CD4-positive, CD25-positive, alpha-beta regulatory T cell (primary cell): ENCODE results near the gene KCNAB3. TPM values are rescaled to one million over a fixed set of nuclear protein-coding genes. Genes with fewer than 3 reads are reported as not detected.
"Not testable (repeated sequence)": the region's sequence is repeated elsewhere in the genome, so short reads cannot be mapped to it uniquely, and the experiment has no call there.

Experiments used
- ATAC-seq, 2 donors: fragments of 150-1000 bp; cut with Tn5 transposase; one replicate each; pipeline ENCODE4 v1.10.0; 2021; ENCODE audit warnings: low read depth in 2 of 2, moderate number of reproducible peaks in 2 of 2, moderate library complexity in 1 of 2
- DNase-seq, 3 donors: peaks; one replicate each; pipeline versions ENCODE4 v3.0.0 to v3.0.0-alpha.2; 2012 to 2022; ENCODE audit warnings: mixed read lengths in 1 of 3
- H3K27ac ChIP-seq: one replicate; pipeline ENCODE4 v1.7.0; 2013; ENCODE audit warnings: mild to moderate bottlenecking, low read length; ENCODE audit not compliant: insufficient read depth, poor library complexity, severe bottlenecking
- H3K27me3 ChIP-seq: one replicate; pipeline ENCODE4 v1.7.0; 2013; ENCODE audit warnings: low read length; ENCODE audit not compliant: control insufficient read depth, insufficient read depth
- H3K36me3 ChIP-seq: one replicate; pipeline ENCODE4 v1.7.0; 2013; ENCODE audit warnings: mild to moderate bottlenecking, low read length, moderate library complexity; ENCODE audit not compliant: control insufficient read depth, insufficient read depth
- H3K4me1 ChIP-seq: 2 replicates; pipeline ENCODE4 v1.7.0; 2013; ENCODE audit warnings: mild to moderate bottlenecking, low read length; ENCODE audit not compliant: insufficient read depth, control insufficient read depth, poor library complexity, severe bottlenecking
- H3K4me3 ChIP-seq: one replicate; pipeline ENCODE4 v1.7.0; 2013; ENCODE audit warnings: low read depth, mild to moderate bottlenecking, low read length, moderate library complexity
- H3K9me3 ChIP-seq, 2 experiments: 1 replicate in 1 of 2; 2 replicates in 1 of 2; pipeline ENCODE4 v1.7.0; 2013; ENCODE audit warnings: low read length in 2 of 2, mild to moderate bottlenecking in 1 of 2, moderate library complexity in 1 of 2; ENCODE audit not compliant: control insufficient read depth in 2 of 2
- H3K27ac Mint-ChIP-seq, 3 donors: one replicate each; pipeline ENCODE4 v1.8.0; 2020 to 2022; ENCODE audit warnings: mild to moderate bottlenecking in 3 of 3, mixed read lengths in 3 of 3, moderate library complexity in 2 of 3
- H3K27me3 Mint-ChIP-seq: one replicate; pipeline ENCODE4 v1.8.0; 2022; ENCODE audit warnings: mild to moderate bottlenecking, mixed read lengths
- H3K36me3 Mint-ChIP-seq: one replicate; pipeline ENCODE4 v1.8.0; 2020; ENCODE audit warnings: mixed read lengths
- H3K4me1 Mint-ChIP-seq, 4 donors: one replicate each; pipeline ENCODE4 v1.8.0; 2020 to 2022; ENCODE audit warnings: mixed read lengths in 4 of 4, mild to moderate bottlenecking in 1 of 4
- H3K4me3 Mint-ChIP-seq, 4 donors: one replicate each; pipeline ENCODE4 v1.8.0; 2020 to 2022; ENCODE audit warnings: mild to moderate bottlenecking in 4 of 4, mixed read lengths in 4 of 4, moderate library complexity in 3 of 4
- H3K9me3 Mint-ChIP-seq, 7 donors: one replicate each; pipeline ENCODE4 v1.8.0; 2020 to 2022; ENCODE audit warnings: mixed read lengths in 7 of 7, mild to moderate bottlenecking in 3 of 7, moderate library complexity in 2 of 7
- polyA plus RNA-seq, 4 donors: library from polyadenylated mRNA; unstranded; fragments of 300-500 nt; fragmentation: Illumina TruSeq; gene quantifications; one replicate each; pipeline ENCODE4 v1.2.3, GENCODE V29; 2021
- total RNA-seq: library from RNA; stranded (reverse); gene quantifications from one replicate; pipeline ENCODE4 v1.2.3, GENCODE V29; 2022

The KCNAB3 gene
- total and polyA plus RNA-seq, 5 donors from 2014 or later: 0.06 to 8.0 (median 0.21) TPM; not detected in 1

- H3K36me3 ChIP-seq: no peaks in the 10 kb centered on the region
- Mint-ChIP-seq H3K9me3 (peaks cover 0 to 1% (median 0%) of the 10 kb centered on the region in 7 donors), H3K27ac (no peak overlapping the region), H3K36me3 (no peaks in the 10 kb centered on the region), H3K4me1 (peaks cover 0 to 1% (median 0%) of the 10 kb centered on the region in 4 donors), H3K27me3 (peaks cover 12% of the 10 kb centered on the region), H3K4me3 (no peak overlapping the region)
- ATAC-seq (no peak), DNase-seq (no peak)
- H3K4me1 ChIP-seq: no peaks in the 10 kb centered on the region
- no peaks in the 10 kb centered on the region for H3K9me3 ChIP-seq
- H3K4me3 ChIP-seq: no peak overlapping the region
- no peaks in the 10 kb centered on the region for H3K27me3 ChIP-seq
- H3K27ac ChIP-seq: no peak overlapping the region
Observed at GRCh38 chr17:7967751-7968150, 38.1 kb upstream of the KCNAB3 start.

DNA sequence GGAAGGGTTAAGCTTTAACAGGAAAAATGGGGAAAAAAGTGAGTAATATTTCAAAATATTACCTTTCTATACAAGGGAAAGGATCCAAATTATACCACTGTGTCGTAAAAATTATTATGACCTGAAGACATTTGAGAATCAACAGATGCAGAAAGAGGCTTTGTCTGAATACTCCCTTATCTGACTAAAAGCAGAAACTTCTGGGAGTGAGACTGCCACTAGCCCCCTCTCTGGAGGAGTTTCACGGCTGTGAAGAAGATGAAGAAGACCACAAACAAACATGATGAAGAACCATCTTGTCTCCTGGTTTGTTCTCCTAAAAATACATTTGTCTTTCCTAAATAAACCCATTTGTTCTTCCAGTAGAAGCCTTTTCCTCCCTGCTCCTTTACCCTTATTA is 31.8 kb upstream of the KCNAB3 start:
- no peak overlapping the region for H3K4me3 Mint-ChIP-seq
- H3K27me3 Mint-ChIP-seq: peaks cover 15% of the 10 kb centered on the region
- H3K27ac Mint-ChIP-seq: no peak overlapping the region
- DNase-seq (no peak), ATAC-seq (no peak)
- H3K27me3 ChIP-seq: peaks cover 3% of the 10 kb centered on the region
- H3K27ac ChIP-seq: no peak overlapping the region
- H3K4me1 ChIP-seq: no peaks in the 10 kb centered on the region
- H3K36me3 ChIP-seq: no peaks in the 10 kb centered on the region
- no peak overlapping the region for H3K4me3 ChIP-seq
- no peaks in the 10 kb centered on the region for H3K9me3 ChIP-seq
- H3K9me3 Mint-ChIP-seq: no peaks in the 10 kb centered on the region
- no peaks in the 10 kb centered on the region for H3K36me3 Mint-ChIP-seq
- H3K4me1 Mint-ChIP-seq: no peaks in the 10 kb centered on the region

GRCh38 chr17:7959503-7960253 is 30.0 kb upstream of the KCNAB3 start:
- Mint-ChIP-seq H3K9me3 (no peaks in the 10 kb centered on the region), H3K4me3 (no peak overlapping the region), H3K27ac (no peak overlapping the region), H3K4me1 (peaks cover 0 to 3% (median 0%) of the 10 kb centered on the region in 4 donors), H3K27me3 (peaks cover 15% of the 10 kb centered on the region), H3K36me3 (no peaks in the 10 kb centered on the region)
- Histone ChIP-seq H3K9me3 (no peaks in the 10 kb centered on the region), H3K27me3 (peaks cover 3% of the 10 kb centered on the region), H3K36me3 (no peaks in the 10 kb centered on the region), H3K27ac (no peak overlapping the region), H3K4me3 (no peak overlapping the region), H3K4me1 (no peaks in the 10 kb centered on the region)
- ATAC-seq (no peak), DNase-seq (no peak)

DNA sequence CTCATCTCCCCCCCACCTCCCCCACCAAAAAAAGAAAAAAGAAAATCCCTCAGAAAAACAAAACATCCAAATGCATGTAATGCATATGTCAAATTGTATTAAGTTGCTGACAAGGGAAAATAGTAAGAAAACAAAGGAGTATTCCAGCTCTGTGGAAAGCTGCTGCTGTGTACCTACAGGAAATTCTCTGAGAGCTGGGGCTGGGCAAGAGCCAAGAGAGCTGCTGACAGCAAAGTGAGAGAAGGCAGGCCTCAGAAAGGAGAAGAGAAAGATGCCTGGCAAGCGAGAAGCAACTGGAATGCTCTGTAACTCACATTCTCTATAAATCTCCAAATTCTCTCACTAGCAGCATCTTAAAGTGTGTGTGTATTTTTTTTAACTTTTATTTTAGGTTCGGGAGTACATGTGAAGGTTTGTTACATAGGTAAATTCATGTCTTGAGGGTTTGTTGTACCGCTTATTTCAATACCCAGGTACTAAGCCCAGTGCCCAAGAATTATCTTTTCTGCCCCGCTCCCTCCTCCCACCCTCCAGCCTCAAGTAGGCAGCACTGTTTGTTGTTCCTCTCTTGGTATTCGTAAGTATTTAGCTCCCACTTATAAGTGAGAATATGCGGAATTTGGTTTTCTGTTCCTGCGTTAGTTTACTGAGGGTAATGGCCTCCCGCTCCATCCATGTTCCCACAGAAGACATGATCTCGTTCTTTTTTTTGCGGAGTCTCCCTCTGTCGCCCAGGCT is 26.7 kb upstream of the KCNAB3 start:
- Mint-ChIP-seq H3K4me1 (peaks cover 0 to 10% (median 6%) of the 10 kb centered on the region in 4 donors), H3K27ac (no peak overlapping the region), H3K36me3 (peaks cover 2% of the 10 kb centered on the region), H3K9me3 (no peaks in the 10 kb centered on the region), H3K27me3 (peaks cover 9% of the 10 kb centered on the region), H3K4me3 (no peak overlapping the region)
- ATAC-seq (no peak), DNase-seq (no peak)
- H3K36me3 ChIP-seq: no peaks in the 10 kb centered on the region
- no peaks in the 10 kb centered on the region for H3K9me3 ChIP-seq
- no peak overlapping the region for H3K4me3 ChIP-seq
- peaks cover 6% of the 10 kb centered on the region for H3K4me1 ChIP-seq
- H3K27ac ChIP-seq: no peak overlapping the region
- no peaks in the 10 kb centered on the region for H3K27me3 ChIP-seq

- Mint-ChIP-seq H3K27me3 (peaks cover 9% of the 10 kb centered on the region), H3K27ac (no peak overlapping the region), H3K9me3 (no peaks in the 10 kb centered on the region), H3K4me3 (no peak overlapping the region), H3K4me1 (peaks cover under 1 to 17% (median 11%) of the 10 kb centered on the region in 4 donors), H3K36me3 (peaks cover 4% of the 10 kb centered on the region)
- Histone ChIP-seq H3K36me3 (no peaks in the 10 kb centered on the region), H3K27me3 (no peaks in the 10 kb centered on the region), H3K4me1 (peaks cover 6% of the 10 kb centered on the region), H3K4me3 (no peak overlapping the region), H3K9me3 (no peaks in the 10 kb centered on the region), H3K27ac (no peak overlapping the region)
- ATAC-seq (no peak), DNase-seq (no peak)
Observed at GRCh38 chr17:7955414-7956227, 26.0 kb upstream of the KCNAB3 start.

- not testable (repeated sequence) for H3K9me3 ChIP-seq, ATAC-seq, H3K9me3 Mint-ChIP-seq, H3K27ac ChIP-seq, H3K4me1 ChIP-seq, DNase-seq, H3K36me3 ChIP-seq, H3K27ac Mint-ChIP-seq, H3K4me3 Mint-ChIP-seq, H3K4me3 ChIP-seq, H3K27me3 ChIP-seq, H3K27me3 Mint-ChIP-seq
- H3K36me3 Mint-ChIP-seq: peaks cover 17% of the 10 kb centered on the region
- peaks cover 4 to 30% (median 15%) of the 10 kb centered on the region in 4 donors for H3K4me1 Mint-ChIP-seq
Observed at GRCh38 chr17:7953266-7953665, 23.6 kb upstream of the KCNAB3 start.

DNA sequence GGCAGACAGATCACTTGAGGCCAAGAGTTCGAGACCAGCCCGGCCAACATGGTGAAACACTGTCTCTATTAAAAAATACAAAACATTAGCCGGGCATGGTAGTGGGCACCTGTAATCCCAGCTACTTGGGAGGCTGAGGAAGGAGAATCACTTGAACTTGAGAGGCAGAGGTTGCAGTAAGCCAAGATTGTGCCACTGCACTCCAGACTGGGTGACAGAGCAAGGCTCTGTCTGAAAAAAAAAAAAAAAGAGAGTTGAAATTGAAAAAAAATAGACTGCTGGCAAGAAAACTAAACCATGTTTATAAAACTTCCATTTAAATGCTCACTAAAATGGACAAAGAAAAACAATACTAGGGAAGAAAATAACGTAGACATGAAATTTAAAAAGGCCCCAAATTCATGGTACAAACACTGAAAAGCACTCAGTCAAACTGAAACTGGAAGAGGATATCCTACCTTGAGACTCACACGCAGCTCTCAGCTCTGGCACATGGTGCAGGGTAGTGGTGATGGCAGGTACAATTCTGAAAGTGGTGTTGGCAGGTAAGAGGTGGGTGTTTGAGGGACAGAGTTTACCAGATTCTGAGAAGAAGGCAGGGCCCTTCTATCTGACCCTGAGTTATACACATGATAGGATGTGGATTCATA is 21.6 kb upstream of the KCNAB3 start:
- peak; percentile 97 for ATAC-seq
- Mint-ChIP-seq H3K27me3 (no peaks in the 10 kb centered on the region), H3K9me3 (no peaks in the 10 kb centered on the region), H3K27ac (peak overlapping the region; percentile 86 to 97 (median 94)), H3K4me1 (peaks cover 4 to 30% (median 15%) of the 10 kb centered on the region in 4 donors), H3K36me3 (peaks cover 31% of the 10 kb centered on the region), H3K4me3 (peak overlapping the region in 3 of 4 donors; percentile 1 to 70 (median 61))
- H3K4me1 ChIP-seq: peaks cover 6% of the 10 kb centered on the region
- peak overlapping the region; percentile 60 for H3K27ac ChIP-seq
- peak in 2 of 3 donors; percentile 44 to 94 for DNase-seq
- no peaks in the 10 kb centered on the region for H3K9me3 ChIP-seq
- H3K27me3 ChIP-seq: no peaks in the 10 kb centered on the region
- peaks cover 22% of the 10 kb centered on the region for H3K36me3 ChIP-seq
- peak overlapping the region; percentile 57 for H3K4me3 ChIP-seq
